GM06990 (cell line): ENCODE measurements around the gene BCAS3.

ENCODE experiments used
- DNase-seq: peaks from one replicate; pipeline ENCODE4 v3.0.0-alpha.2; 2011; ENCODE audit not compliant: insufficient read length; ENCODE audit errors: extremely low read depth
- H3K27me3 ChIP-seq: replicated peaks from 2 replicates; pipeline ENCODE4 v1.6.0; 2011; ENCODE audit warnings: low read length; ENCODE audit not compliant: control insufficient read depth, insufficient read depth
- H3K36me3 ChIP-seq: 2 replicates; pipeline ENCODE4 v1.5.1; 2011; ENCODE audit warnings: low read length; ENCODE audit not compliant: control insufficient read depth, insufficient read depth
- H3K4me3 ChIP-seq: replicated peaks from 2 replicates; pipeline ENCODE4 v1.5.1; 2011; ENCODE audit warnings: low read depth, mild to moderate bottlenecking, control low read depth, low read length
- TF ChIP-seq, protein P1 (sequence below): IDR thresholded peaks from 2 replicates; pipeline ENCODE4 v1.5.1; 2011; ENCODE audit warnings: low read length, control low read depth, mild to moderate bottlenecking, inconsistent platforms; ENCODE audit not compliant: insufficient read depth, poor library complexity, severe bottlenecking

The BCAS3 gene

DNA sequence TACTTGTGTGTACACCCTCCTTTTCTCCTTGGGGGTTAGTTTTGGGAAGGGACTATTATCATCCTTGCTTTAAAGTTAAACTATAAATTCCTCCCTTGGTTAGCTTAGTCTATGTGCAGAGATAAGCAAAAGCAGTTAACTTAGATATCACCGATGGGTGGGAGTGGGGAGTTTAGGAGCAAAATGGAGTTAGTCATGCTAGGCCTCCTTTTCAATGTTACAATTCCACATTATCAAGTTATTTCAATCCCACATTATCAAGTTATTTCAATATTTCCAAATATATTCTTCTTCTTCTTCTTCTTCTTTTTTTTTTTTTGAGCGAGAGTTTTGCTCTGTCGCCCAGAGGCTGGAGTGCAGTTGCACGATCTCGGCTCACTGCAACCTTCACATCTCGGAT is 1.7 kb upstream of the BCAS3 start:
- Histone ChIP-seq H3K4me3 (no peak overlapping the region), H3K27me3 (no peaks in the 10 kb centered on the region), H3K36me3 (no peaks in the 10 kb centered on the region)
- DNase-seq: no peak
- TF ChIP-seq, protein P1, sequence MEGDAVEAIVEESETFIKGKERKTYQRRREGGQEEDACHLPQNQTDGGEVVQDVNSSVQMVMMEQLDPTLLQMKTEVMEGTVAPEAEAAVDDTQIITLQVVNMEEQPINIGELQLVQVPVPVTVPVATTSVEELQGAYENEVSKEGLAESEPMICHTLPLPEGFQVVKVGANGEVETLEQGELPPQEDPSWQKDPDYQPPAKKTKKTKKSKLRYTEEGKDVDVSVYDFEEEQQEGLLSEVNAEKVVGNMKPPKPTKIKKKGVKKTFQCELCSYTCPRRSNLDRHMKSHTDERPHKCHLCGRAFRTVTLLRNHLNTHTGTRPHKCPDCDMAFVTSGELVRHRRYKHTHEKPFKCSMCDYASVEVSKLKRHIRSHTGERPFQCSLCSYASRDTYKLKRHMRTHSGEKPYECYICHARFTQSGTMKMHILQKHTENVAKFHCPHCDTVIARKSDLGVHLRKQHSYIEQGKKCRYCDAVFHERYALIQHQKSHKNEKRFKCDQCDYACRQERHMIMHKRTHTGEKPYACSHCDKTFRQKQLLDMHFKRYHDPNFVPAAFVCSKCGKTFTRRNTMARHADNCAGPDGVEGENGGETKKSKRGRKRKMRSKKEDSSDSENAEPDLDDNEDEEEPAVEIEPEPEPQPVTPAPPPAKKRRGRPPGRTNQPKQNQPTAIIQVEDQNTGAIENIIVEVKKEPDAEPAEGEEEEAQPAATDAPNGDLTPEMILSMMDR: no peak

GRCh38 chr17:60676758-60677307 is 818 bp upstream of the BCAS3 start:
- peak overlapping the region; percentile 80 for H3K4me3 ChIP-seq
- no peaks in the 10 kb centered on the region for H3K36me3 ChIP-seq
- DNase-seq: no peak
- H3K27me3 ChIP-seq: no peaks in the 10 kb centered on the region
- TF ChIP-seq, protein P1: no peak

- TF ChIP-seq, protein P1: no peak
- Histone ChIP-seq H3K36me3 (no peaks in the 10 kb centered on the region), H3K4me3 (peak overlapping the region; percentile 80), H3K27me3 (no peaks in the 10 kb centered on the region)
- no peak for DNase-seq
Observed at GRCh38 chr17:60678118-60678444, 430 bp downstream of the BCAS3 start.

GRCh38 chr17:60679287-60679686 is 1.6 kb downstream of the BCAS3 start:
- Histone ChIP-seq H3K36me3 (no peaks in the 10 kb centered on the region), H3K27me3 (no peaks in the 10 kb centered on the region), H3K4me3 (no peak overlapping the region)
- TF ChIP-seq, protein P1: no peak
- DNase-seq: no peak

GRCh38 chr17:60680754-60681153 is 3.1 kb downstream of the BCAS3 start:
- TF ChIP-seq, protein P1: no peak
- no peak for DNase-seq
- H3K4me3 ChIP-seq: no peak overlapping the region
- no peaks in the 10 kb centered on the region for H3K36me3 ChIP-seq
- H3K27me3 ChIP-seq: no peaks in the 10 kb centered on the region

DNA sequence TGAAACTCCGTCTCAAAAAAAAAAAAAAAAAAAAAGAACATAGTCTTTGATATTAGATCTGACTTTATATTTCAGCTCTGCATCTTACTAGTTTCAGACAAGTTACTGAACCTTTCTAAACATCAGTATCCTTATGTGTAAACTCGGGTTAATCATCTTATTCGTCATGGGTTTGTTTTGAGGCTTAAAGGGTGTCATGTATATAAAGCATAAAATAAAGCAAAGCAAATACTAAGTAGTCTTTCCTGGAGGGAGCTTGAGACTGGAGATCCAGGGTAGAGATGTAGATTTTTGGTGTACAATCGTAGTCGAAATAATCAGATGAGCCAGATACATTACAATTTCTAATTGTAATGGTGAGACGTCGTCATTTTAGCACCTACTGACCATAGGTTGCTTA is 7.8 kb downstream of the BCAS3 start:
- H3K4me3 ChIP-seq: no peak overlapping the region
- DNase-seq: no peak
- H3K36me3 ChIP-seq: no peaks in the 10 kb centered on the region
- TF ChIP-seq, protein P1: no peak
- H3K27me3 ChIP-seq: no peaks in the 10 kb centered on the region
